HEK293 (cell line): ENCODE data around the gene LMBRD2.

Experiments used
- EGR2 ChIP-seq: fragments of 450-650 bp; formaldehyde crosslinking; IDR thresholded peaks from 2 replicates; pipeline ENCODE4 v1.5.1; 2016; ENCODE audit warnings: low read depth, missing biosample characterization, missing genetic modification characterization
- HOXA7 ChIP-seq: sonication (generic); formaldehyde crosslinking; IDR thresholded peaks from 2 replicates; pipeline ENCODE4 v1.8.1; 2022; ENCODE audit warnings: missing genetic modification reagents, borderline replicate concordance
- SP2 ChIP-seq: fragments of 450-650 bp; formaldehyde crosslinking; IDR thresholded peaks from 2 replicates; pipeline ENCODE4 v1.5.1; 2016; ENCODE audit warnings: missing biosample characterization, missing genetic modification characterization
- YY1 ChIP-seq: fragments of 450-650 bp; formaldehyde crosslinking; IDR thresholded peaks from 2 replicates; pipeline ENCODE4 v1.5.1; 2018; ENCODE audit warnings: missing biosample characterization, missing genetic modification characterization
- ZBTB1 ChIP-seq: fragments of 450-650 bp; formaldehyde crosslinking; IDR thresholded peaks from 2 replicates; pipeline ENCODE4 v1.5.1; 2016; ENCODE audit warnings: missing biosample characterization, missing genetic modification characterization
- ZBTB7A ChIP-seq: fragments of 450-650 bp; formaldehyde crosslinking; IDR thresholded peaks from 2 replicates; pipeline ENCODE4 v1.5.1; 2016; ENCODE audit warnings: low read depth, missing biosample characterization, missing genetic modification characterization
- ZBTB8A ChIP-seq: fragments of 450-650 bp; formaldehyde crosslinking; IDR thresholded peaks from 2 replicates; pipeline ENCODE4 v1.5.1; 2016; ENCODE audit warnings: missing biosample characterization, missing genetic modification characterization
- ZFP41 ChIP-seq: fragments of 450-650 bp; formaldehyde crosslinking; IDR thresholded peaks from 2 replicates; pipeline ENCODE4 v1.5.1; 2016; ENCODE audit warnings: missing biosample characterization, missing genetic modification characterization, borderline replicate concordance
- ZNF341 ChIP-seq: fragments of 450-650 bp; formaldehyde crosslinking; IDR thresholded peaks from 2 replicates; pipeline ENCODE4; 2016; ENCODE audit warnings: low read depth, missing biosample characterization, missing genetic modification characterization
- ZNF416 ChIP-seq: fragments of 450-650 bp; formaldehyde crosslinking; IDR thresholded peaks from 2 replicates; pipeline ENCODE4 v1.5.1; 2016; ENCODE audit warnings: missing biosample characterization, missing genetic modification characterization
- ZNF501 ChIP-seq: fragments of 450-650 bp; formaldehyde crosslinking; IDR thresholded peaks from 2 replicates; pipeline ENCODE4 v1.5.1; 2016; ENCODE audit warnings: missing biosample characterization, missing genetic modification characterization
- TF ChIP-seq, protein P1 (sequence below): sonication (generic); formaldehyde crosslinking; IDR thresholded peaks from 2 replicates; pipeline ENCODE4 v1.8.1; 2022; ENCODE audit warnings: mild to moderate bottlenecking, moderate library complexity, missing genetic modification reagents
- TF ChIP-seq, protein P2 (sequence below): fragments of 450-650 bp; formaldehyde crosslinking; IDR thresholded peaks from 2 replicates; pipeline ENCODE4 v1.5.1; 2016; ENCODE audit warnings: missing biosample characterization, missing genetic modification characterization, borderline replicate concordance
- TF ChIP-seq, protein P3 (sequence below): fragments of 450-650 bp; formaldehyde crosslinking; IDR thresholded peaks from 2 replicates; pipeline ENCODE4 v1.5.1; 2016; ENCODE audit warnings: missing biosample characterization, missing genetic modification characterization

DNA sequence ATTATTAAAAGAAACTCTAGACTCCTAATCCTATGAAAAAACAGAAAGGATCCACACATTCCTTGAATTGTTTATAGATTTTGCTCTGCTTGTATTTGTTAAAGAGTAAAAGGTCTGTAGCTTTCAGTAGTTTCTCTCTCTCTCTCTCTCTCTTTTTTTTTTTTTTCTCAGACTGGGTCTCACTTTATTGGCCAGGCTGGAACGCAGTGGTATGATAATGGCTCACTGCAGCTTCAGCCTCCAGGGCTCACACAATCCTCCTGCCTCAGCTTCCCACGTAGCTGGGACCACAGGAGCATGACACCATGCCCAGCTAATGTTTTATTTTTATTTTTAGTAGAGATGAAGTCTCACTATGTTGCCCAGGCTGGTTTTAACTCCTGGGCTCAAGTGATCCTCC is 94.3 kb downstream of the LMBRD2 start:
- TF ChIP-seq ZNF416 (tag by site-specific recombination) (no peak), ZBTB1 (tag by site-specific recombination) (no peak), ZBTB8A (no peak), ZNF341 (tag by site-specific recombination) (no peak), ZNF501 (no peak), ZFP41 (tag by site-specific recombination) (no peak), SP2 (tag by site-specific recombination) (no peak), HOXA7 (no peak), EGR2 (tag by site-specific recombination) (no peak), ZBTB7A (no peak), YY1 (tag by site-specific recombination) (no peak)
- TF ChIP-seq, protein P1, sequence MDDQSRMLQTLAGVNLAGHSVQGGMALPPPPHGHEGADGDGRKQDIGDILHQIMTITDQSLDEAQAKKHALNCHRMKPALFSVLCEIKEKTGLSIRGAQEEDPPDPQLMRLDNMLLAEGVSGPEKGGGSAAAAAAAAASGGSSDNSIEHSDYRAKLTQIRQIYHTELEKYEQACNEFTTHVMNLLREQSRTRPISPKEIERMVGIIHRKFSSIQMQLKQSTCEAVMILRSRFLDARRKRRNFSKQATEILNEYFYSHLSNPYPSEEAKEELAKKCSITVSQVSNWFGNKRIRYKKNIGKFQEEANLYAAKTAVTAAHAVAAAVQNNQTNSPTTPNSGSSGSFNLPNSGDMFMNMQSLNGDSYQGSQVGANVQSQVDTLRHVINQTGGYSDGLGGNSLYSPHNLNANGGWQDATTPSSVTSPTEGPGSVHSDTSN (CRISPR knock-in tag) = no peak
- TF ChIP-seq, protein P2, sequence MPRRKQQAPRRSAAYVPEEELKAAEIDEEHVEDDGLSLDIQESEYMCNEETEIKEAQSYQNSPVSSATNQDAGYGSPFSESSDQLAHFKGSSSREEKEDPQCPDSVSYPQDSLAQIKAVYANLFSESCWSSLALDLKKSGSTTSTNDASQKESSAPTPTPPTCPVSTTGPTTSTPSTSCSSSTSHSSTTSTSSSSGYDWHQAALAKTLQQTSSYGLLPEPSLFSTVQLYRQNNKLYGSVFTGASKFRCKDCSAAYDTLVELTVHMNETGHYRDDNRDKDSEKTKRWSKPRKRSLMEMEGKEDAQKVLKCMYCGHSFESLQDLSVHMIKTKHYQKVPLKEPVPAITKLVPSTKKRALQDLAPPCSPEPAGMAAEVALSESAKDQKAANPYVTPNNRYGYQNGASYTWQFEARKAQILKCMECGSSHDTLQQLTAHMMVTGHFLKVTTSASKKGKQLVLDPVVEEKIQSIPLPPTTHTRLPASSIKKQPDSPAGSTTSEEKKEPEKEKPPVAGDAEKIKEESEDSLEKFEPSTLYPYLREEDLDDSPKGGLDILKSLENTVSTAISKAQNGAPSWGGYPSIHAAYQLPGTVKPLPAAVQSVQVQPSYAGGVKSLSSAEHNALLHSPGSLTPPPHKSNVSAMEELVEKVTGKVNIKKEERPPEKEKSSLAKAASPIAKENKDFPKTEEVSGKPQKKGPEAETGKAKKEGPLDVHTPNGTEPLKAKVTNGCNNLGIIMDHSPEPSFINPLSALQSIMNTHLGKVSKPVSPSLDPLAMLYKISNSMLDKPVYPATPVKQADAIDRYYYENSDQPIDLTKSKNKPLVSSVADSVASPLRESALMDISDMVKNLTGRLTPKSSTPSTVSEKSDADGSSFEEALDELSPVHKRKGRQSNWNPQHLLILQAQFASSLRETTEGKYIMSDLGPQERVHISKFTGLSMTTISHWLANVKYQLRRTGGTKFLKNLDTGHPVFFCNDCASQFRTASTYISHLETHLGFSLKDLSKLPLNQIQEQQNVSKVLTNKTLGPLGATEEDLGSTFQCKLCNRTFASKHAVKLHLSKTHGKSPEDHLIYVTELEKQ (tag by site-specific recombination) = no peak
- TF ChIP-seq, protein P3, sequence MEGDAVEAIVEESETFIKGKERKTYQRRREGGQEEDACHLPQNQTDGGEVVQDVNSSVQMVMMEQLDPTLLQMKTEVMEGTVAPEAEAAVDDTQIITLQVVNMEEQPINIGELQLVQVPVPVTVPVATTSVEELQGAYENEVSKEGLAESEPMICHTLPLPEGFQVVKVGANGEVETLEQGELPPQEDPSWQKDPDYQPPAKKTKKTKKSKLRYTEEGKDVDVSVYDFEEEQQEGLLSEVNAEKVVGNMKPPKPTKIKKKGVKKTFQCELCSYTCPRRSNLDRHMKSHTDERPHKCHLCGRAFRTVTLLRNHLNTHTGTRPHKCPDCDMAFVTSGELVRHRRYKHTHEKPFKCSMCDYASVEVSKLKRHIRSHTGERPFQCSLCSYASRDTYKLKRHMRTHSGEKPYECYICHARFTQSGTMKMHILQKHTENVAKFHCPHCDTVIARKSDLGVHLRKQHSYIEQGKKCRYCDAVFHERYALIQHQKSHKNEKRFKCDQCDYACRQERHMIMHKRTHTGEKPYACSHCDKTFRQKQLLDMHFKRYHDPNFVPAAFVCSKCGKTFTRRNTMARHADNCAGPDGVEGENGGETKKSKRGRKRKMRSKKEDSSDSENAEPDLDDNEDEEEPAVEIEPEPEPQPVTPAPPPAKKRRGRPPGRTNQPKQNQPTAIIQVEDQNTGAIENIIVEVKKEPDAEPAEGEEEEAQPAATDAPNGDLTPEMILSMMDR = no peak
